DOHH2 (cell line): ENCODE data around the gene SV2B.

Experiments
- H3F3A ChIP-seq: fragments of 200-600 bp; sonication (generic), shearing (Covaris generic); 2 replicates; pipeline ENCODE4 v1.6.0; 2016; ENCODE audit warnings: antibody characterized with exemption, mild to moderate bottlenecking; ENCODE audit not compliant: control insufficient read depth, insufficient read depth
- H3K27ac ChIP-seq: fragments of 200-600 bp; sonication (generic); 2 replicates; pipeline ENCODE4 v1.5.1; 2014; ENCODE audit warnings: low read depth, mild to moderate bottlenecking, low read length, moderate library complexity
- H3K27me3 ChIP-seq: fragments of 200-600 bp; sonication (generic); 2 replicates; pipeline ENCODE4 v1.6.1; 2014; ENCODE audit warnings: mild to moderate bottlenecking, low read length, mixed read lengths; ENCODE audit not compliant: control insufficient read depth
- H3K36me3 ChIP-seq: fragments of 200-600 bp; sonication (generic); 2 replicates; pipeline ENCODE4 v1.6.1; 2014; ENCODE audit warnings: mild to moderate bottlenecking, low read length, moderate library complexity, mixed read lengths; ENCODE audit not compliant: control insufficient read depth
- H3K4me1 ChIP-seq: fragments of 200-600 bp; sonication (generic); 2 replicates; pipeline ENCODE4 v1.6.1; 2014; ENCODE audit warnings: mild to moderate bottlenecking, low read length, mixed read lengths; ENCODE audit not compliant: control insufficient read depth
- H3K4me2 ChIP-seq: fragments of 200-600 bp; sonication (generic); 2 replicates; pipeline ENCODE4 v1.6.0; 2014; ENCODE audit warnings: mild to moderate bottlenecking, low read length, moderate library complexity
- H3K4me3 ChIP-seq: fragments of 200-600 bp; sonication (generic); 2 replicates; pipeline ENCODE4 v1.5.1; 2014; ENCODE audit warnings: mild to moderate bottlenecking, low read length, mixed read lengths
- H3K79me2 ChIP-seq: fragments of 200-600 bp; sonication (generic); 2 replicates; pipeline ENCODE4 v1.6.1; 2014; ENCODE audit warnings: mild to moderate bottlenecking, low read length, mixed read lengths; ENCODE audit not compliant: control insufficient read depth
- H3K9me2 ChIP-seq: fragments of 200-600 bp; sonication (generic); replicated peaks from 2 replicates; pipeline ENCODE4 v1.6.1; 2014; ENCODE audit warnings: mild to moderate bottlenecking, low read length, mixed read lengths; ENCODE audit not compliant: control insufficient read depth
- H3K9me3 ChIP-seq: fragments of 200-600 bp; sonication (generic); 2 replicates; pipeline ENCODE4 v1.6.1; 2014; ENCODE audit warnings: antibody characterized with exemption, low read length, mixed read lengths; ENCODE audit not compliant: control insufficient read depth, insufficient read depth
- H4K20me1 ChIP-seq: fragments of 200-600 bp; sonication (generic); 2 replicates; pipeline ENCODE4 v1.6.0; 2014; ENCODE audit warnings: low read depth, mild to moderate bottlenecking, antibody characterized with exemption, low read length, moderate library complexity; ENCODE audit not compliant: control insufficient read depth, insufficient read depth
- CTCF ChIP-seq: fragments of 200-600 bp; sonication (generic); IDR thresholded peaks from one replicate; pipeline ENCODE4 v1.5.1; 2014; ENCODE audit warnings: antibody characterized with exemption, mild to moderate bottlenecking, low read depth, low read length; ENCODE audit not compliant: poor library complexity, severe bottlenecking
- EZH2phosphoT487 ChIP-seq: fragments of 200-600 bp; sonication (generic); IDR thresholded peaks from 2 replicates; pipeline ENCODE4 v1.6.1; 2017; ENCODE audit warnings: borderline replicate concordance, mild to moderate bottlenecking, antibody characterized with exemption, low read length, moderate library complexity, mixed read lengths

The SV2B gene

GRCh38 chr15:91257746-91258414, 157.8 kb downstream of the SV2B start:
- Histone ChIP-seq H3K9me2 (no peaks in the 10 kb centered on the region), H3K9me3 (no peaks in the 10 kb centered on the region), H3F3A (no peaks in the 10 kb centered on the region), H3K4me1 (no peaks in the 10 kb centered on the region), H3K79me2 (no peaks in the 10 kb centered on the region), H3K4me3 (no peak overlapping the region), H3K36me3 (no peaks in the 10 kb centered on the region), H3K27ac (no peak overlapping the region), H3K4me2 (no peak overlapping the region), H4K20me1 (no peaks in the 10 kb centered on the region), H3K27me3 (peaks cover 11% of the 10 kb centered on the region)
- TF ChIP-seq CTCF (no peak), EZH2phosphoT487 (no peak)

- no peak for TF ChIP-seq CTCF
- no peak for TF ChIP-seq EZH2phosphoT487
- H3K4me3 ChIP-seq = no peak overlapping the region
- no peaks in the 10 kb centered on the region for H3K9me2 ChIP-seq
- no peaks in the 10 kb centered on the region for H3F3A ChIP-seq
- H3K9me3 ChIP-seq = no peaks in the 10 kb centered on the region
- H4K20me1 ChIP-seq = no peaks in the 10 kb centered on the region
- H3K4me1 ChIP-seq = no peaks in the 10 kb centered on the region
- H3K27me3 ChIP-seq = peaks cover 16% of the 10 kb centered on the region
- no peak overlapping the region for H3K27ac ChIP-seq
- H3K4me2 ChIP-seq = no peak overlapping the region
- no peaks in the 10 kb centered on the region for H3K79me2 ChIP-seq
- H3K36me3 ChIP-seq = no peaks in the 10 kb centered on the region
Observed at GRCh38 chr15:91258415-91258759, 158.3 kb downstream of the SV2B start.

GRCh38 chr15:91259077-91259476, 159.0 kb downstream of the SV2B start:
- Histone ChIP-seq H3K4me2 (no peak overlapping the region), H3K79me2 (no peaks in the 10 kb centered on the region), H3K9me3 (no peaks in the 10 kb centered on the region), H4K20me1 (no peaks in the 10 kb centered on the region), H3K4me3 (no peak overlapping the region), H3K36me3 (no peaks in the 10 kb centered on the region), H3F3A (no peaks in the 10 kb centered on the region), H3K4me1 (no peaks in the 10 kb centered on the region), H3K27ac (no peak overlapping the region), H3K27me3 (peaks cover 23% of the 10 kb centered on the region), H3K9me2 (no peaks in the 10 kb centered on the region)
- TF ChIP-seq CTCF (no peak), EZH2phosphoT487 (no peak)
